HepG2 (cell line): ENCODE data around the gene CRTAC1.

Experiments used
- POLR2A ChIP-seq, 2 experiments: IDR thresholded peaks; 2 replicates each; pipeline ENCODE4 v1.6.1; 2011; ENCODE audit warnings: low read depth in 2 of 2, low read length in 2 of 2, mild to moderate bottlenecking in 1 of 2, moderate library complexity in 1 of 2; ENCODE audit not compliant: insufficient read depth in 1 of 2
- PRPF4 ChIP-seq: fragments of 200-400 bp; formaldehyde crosslinking; IDR thresholded peaks from 2 replicates; pipeline ENCODE4 v1.6.1; 2016; ENCODE audit warnings: low read length, low read depth; ENCODE audit not compliant: poor library complexity, severe bottlenecking
- RAD21 ChIP-seq: fragments of 450-650 bp; formaldehyde crosslinking; IDR thresholded peaks from 2 replicates; pipeline ENCODE4 v1.5.0; 2020; ENCODE audit warnings: mild to moderate bottlenecking
- SP4 ChIP-seq: sonication (generic); formaldehyde crosslinking; IDR thresholded peaks from 2 replicates; pipeline ENCODE4 v1.8.1; 2023; ENCODE audit warnings: mild to moderate bottlenecking, missing genetic modification reagents
- ZFP37 ChIP-seq: sonication (generic); formaldehyde crosslinking; IDR thresholded peaks from 2 replicates; pipeline ENCODE4 v1.4.0; 2020; ENCODE audit warnings: missing genetic modification reagents, borderline replicate concordance
- ZNF274 ChIP-seq: sonication (generic); formaldehyde crosslinking; IDR thresholded peaks from 2 replicates; pipeline ENCODE4 v1.5.1; 2020; ENCODE audit warnings: mild to moderate bottlenecking, missing genetic modification reagents
- ZNF3 ChIP-seq: IDR thresholded peaks from 2 replicates; pipeline ENCODE4 v1.7.0; 2017; ENCODE audit warnings: inconsistent platforms
- TF ChIP-seq, protein P1 (sequence below): IDR thresholded peaks from 2 replicates; pipeline ENCODE4 v1.6.1; 2012; ENCODE audit warnings: inconsistent platforms
- TF ChIP-seq, protein P2 (sequence below): sonication (generic); formaldehyde crosslinking; IDR thresholded peaks from 2 replicates; pipeline ENCODE4 v1.8.1; 2023; ENCODE audit warnings: mild to moderate bottlenecking, missing genetic modification reagents
- TF ChIP-seq, protein P3 (sequence below): fragments of 450-650 bp; IDR thresholded peaks from 2 replicates; pipeline ENCODE4 v1.6.1; 2016
- TF ChIP-seq, protein P4 (sequence below): sonication (generic); formaldehyde crosslinking; IDR thresholded peaks from 2 replicates; pipeline ENCODE4 v1.5.0; 2020; ENCODE audit warnings: mild to moderate bottlenecking, missing genetic modification reagents, moderate library complexity

DNA sequence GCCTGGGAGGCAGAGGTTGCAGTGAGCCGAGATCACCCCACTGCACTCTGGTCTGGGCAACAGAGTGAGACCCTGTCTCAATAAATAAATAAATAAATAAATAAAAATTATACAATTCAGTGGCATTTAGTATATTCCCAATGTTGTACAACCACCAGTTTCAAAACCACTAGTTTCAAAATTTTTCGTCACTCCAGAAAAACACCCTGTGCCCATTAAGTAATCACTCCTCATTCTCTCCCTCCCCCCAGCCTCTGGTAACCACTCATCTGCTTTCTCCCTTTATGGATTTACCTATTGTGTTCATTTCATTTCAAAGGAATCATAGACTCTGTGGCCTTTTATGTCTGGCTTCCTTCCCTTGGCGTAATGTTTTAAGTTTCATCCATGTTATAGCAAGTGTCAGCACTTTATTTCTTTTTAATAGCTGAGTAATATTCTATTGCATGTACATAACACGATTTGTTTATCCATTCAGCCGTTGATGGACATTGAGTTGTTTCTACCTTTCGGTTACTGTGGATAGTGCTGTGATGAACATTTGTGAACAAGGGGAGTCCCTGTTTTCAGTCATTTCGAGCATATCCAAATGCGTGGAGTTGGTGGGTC lies 210.2 kb downstream of the CRTAC1 start:
- TF ChIP-seq, protein P1, sequence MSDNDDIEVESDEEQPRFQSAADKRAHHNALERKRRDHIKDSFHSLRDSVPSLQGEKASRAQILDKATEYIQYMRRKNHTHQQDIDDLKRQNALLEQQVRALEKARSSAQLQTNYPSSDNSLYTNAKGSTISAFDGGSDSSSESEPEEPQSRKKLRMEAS = no peak
- TF ChIP-seq, protein P2, sequence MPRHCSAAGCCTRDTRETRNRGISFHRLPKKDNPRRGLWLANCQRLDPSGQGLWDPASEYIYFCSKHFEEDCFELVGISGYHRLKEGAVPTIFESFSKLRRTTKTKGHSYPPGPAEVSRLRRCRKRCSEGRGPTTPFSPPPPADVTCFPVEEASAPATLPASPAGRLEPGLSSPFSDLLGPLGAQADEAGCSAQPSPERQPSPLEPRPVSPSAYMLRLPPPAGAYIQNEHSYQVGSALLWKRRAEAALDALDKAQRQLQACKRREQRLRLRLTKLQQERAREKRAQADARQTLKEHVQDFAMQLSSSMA (CRISPR knock-in tag) = no peak
- TF ChIP-seq, protein P3, sequence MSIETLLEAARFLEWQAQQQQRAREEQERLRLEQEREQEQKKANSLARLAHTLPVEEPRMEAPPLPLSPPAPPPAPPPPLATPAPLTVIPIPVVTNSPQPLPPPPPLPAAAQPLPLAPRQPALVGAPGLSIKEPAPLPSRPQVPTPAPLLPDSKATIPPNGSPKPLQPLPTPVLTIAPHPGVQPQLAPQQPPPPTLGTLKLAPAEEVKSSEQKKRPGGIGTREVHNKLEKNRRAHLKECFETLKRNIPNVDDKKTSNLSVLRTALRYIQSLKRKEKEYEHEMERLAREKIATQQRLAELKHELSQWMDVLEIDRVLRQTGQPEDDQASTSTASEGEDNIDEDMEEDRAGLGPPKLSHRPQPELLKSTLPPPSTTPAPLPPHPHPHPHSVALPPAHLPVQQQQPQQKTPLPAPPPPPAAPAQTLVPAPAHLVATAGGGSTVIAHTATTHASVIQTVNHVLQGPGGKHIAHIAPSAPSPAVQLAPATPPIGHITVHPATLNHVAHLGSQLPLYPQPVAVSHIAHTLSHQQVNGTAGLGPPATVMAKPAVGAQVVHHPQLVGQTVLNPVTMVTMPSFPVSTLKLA = no peak
- no peak for TF ChIP-seq SP4 (CRISPR knock-in tag)
- TF ChIP-seq POLR2A (IDR thresholded peaks at IDR 0.05; ENCODE audit: insufficient read depth in 1 of 2, low read depth in 2 of 2, low read length in 2 of 2) = no peak
- TF ChIP-seq RAD21 = no peak
- TF ChIP-seq, protein P4, sequence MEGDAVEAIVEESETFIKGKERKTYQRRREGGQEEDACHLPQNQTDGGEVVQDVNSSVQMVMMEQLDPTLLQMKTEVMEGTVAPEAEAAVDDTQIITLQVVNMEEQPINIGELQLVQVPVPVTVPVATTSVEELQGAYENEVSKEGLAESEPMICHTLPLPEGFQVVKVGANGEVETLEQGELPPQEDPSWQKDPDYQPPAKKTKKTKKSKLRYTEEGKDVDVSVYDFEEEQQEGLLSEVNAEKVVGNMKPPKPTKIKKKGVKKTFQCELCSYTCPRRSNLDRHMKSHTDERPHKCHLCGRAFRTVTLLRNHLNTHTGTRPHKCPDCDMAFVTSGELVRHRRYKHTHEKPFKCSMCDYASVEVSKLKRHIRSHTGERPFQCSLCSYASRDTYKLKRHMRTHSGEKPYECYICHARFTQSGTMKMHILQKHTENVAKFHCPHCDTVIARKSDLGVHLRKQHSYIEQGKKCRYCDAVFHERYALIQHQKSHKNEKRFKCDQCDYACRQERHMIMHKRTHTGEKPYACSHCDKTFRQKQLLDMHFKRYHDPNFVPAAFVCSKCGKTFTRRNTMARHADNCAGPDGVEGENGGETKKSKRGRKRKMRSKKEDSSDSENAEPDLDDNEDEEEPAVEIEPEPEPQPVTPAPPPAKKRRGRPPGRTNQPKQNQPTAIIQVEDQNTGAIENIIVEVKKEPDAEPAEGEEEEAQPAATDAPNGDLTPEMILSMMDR (CRISPR knock-in tag) = no peak
- TF ChIP-seq ZFP37 (CRISPR knock-in tag) = no peak
- no peak for TF ChIP-seq ZNF3 (CRISPR knock-in tag)
- TF ChIP-seq PRPF4 = no peak
- TF ChIP-seq ZNF274 = no peak
